ENCODE data around the gene PIEZO2.

The PIEZO2 gene

DNA sequence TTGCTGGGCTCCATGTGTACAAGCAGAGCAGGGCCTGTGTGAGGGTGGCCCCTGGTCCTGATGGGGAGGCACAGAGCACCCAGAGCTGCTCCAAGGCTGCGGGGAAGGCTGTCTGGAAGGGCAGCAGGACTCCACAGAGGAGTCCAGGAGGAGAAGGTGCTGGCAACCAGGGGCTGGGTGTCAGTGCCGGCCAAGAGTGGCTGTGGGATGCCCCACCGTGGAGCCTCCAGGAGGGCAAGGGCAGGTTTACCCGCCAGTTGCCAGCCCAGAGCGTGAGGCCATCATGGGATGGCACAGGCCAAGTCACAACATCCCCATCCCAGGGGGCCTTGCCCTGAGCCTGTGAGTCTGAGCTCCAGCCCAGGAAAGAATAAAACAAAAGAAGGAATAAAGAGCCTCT is 381.7 kb downstream of the PIEZO2 start (continued):
- TF ChIP-seq, protein P1, sequence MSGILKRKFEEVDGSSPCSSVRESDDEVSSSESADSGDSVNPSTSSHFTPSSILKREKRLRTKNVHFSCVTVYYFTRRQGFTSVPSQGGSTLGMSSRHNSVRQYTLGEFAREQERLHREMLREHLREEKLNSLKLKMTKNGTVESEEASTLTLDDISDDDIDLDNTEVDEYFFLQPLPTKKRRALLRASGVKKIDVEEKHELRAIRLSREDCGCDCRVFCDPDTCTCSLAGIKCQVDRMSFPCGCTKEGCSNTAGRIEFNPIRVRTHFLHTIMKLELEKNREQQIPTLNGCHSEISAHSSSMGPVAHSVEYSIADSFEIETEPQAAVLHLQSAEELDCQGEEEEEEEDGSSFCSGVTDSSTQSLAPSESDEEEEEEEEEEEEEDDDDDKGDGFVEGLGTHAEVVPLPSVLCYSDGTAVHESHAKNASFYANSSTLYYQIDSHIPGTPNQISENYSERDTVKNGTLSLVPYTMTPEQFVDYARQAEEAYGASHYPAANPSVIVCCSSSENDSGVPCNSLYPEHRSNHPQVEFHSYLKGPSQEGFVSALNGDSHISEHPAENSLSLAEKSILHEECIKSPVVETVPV (CRISPR knock-in tag; IDR thresholded peaks at IDR 0.05): no peak

DNA sequence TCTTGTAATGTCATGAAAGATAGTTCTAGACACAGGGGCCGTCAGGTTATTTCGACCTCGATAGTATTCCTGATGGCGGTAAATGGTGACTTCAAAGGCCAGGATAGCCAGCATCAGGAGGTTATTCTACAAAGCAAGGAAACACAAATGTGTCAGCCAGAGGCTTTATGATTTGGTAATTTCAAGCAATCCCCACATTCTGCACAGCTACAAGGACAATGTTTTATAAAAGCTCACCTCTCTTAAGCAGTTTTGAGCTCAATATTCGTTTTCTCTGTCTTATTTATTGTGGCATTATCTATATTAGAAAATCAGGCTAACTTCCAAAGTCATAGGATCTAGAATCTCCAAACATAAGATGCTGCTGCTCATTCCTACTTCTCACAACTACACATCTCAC is 388.4 kb downstream of the PIEZO2 start:
- ATAC-seq: no peak
- TF ChIP-seq PPARA (CRISPR knock-in tag; IDR thresholded peaks at IDR 0.05; ENCODE audit: borderline replicate concordance) (no peak), ARNTL (CRISPR knock-in tag; IDR thresholded peaks at IDR 0.05; ENCODE audit: borderline replicate concordance, low read depth) (no peak), ESRRG (CRISPR knock-in tag; IDR thresholded peaks at IDR 0.05) (no peak), ZFP3 (CRISPR knock-in tag; IDR thresholded peaks at IDR 0.05) (no peak)
- TF ChIP-seq, protein P2, sequence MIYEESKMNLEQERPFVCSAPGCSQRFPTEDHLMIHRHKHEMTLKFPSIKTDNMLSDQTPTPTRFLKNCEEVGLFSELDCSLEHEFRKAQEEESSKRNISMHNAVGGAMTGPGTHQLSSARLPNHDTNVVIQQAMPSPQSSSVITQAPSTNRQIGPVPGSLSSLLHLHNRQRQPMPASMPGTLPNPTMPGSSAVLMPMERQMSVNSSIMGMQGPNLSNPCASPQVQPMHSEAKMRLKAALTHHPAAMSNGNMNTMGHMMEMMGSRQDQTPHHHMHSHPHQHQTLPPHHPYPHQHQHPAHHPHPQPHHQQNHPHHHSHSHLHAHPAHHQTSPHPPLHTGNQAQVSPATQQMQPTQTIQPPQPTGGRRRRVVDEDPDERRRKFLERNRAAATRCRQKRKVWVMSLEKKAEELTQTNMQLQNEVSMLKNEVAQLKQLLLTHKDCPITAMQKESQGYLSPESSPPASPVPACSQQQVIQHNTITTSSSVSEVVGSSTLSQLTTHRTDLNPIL (CRISPR knock-in tag; IDR thresholded peaks at IDR 0.05; ENCODE audit: low read depth): no peak
- TF ChIP-seq, protein P3, sequence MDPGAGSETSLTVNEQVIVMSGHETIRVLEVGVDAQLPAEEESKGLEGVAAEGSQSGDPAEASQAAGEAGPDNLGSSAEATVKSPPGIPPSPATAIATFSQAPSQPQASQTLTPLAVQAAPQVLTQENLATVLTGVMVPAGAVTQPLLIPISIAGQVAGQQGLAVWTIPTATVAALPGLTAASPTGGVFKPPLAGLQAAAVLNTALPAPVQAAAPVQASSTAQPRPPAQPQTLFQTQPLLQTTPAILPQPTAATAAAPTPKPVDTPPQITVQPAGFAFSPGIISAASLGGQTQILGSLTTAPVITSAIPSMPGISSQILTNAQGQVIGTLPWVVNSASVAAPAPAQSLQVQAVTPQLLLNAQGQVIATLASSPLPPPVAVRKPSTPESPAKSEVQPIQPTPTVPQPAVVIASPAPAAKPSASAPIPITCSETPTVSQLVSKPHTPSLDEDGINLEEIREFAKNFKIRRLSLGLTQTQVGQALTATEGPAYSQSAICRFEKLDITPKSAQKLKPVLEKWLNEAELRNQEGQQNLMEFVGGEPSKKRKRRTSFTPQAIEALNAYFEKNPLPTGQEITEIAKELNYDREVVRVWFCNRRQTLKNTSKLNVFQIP (CRISPR knock-in tag; IDR thresholded peaks at IDR 0.05; ENCODE audit: borderline replicate concordance, low read depth): no peak
- TF ChIP-seq, protein P4, sequence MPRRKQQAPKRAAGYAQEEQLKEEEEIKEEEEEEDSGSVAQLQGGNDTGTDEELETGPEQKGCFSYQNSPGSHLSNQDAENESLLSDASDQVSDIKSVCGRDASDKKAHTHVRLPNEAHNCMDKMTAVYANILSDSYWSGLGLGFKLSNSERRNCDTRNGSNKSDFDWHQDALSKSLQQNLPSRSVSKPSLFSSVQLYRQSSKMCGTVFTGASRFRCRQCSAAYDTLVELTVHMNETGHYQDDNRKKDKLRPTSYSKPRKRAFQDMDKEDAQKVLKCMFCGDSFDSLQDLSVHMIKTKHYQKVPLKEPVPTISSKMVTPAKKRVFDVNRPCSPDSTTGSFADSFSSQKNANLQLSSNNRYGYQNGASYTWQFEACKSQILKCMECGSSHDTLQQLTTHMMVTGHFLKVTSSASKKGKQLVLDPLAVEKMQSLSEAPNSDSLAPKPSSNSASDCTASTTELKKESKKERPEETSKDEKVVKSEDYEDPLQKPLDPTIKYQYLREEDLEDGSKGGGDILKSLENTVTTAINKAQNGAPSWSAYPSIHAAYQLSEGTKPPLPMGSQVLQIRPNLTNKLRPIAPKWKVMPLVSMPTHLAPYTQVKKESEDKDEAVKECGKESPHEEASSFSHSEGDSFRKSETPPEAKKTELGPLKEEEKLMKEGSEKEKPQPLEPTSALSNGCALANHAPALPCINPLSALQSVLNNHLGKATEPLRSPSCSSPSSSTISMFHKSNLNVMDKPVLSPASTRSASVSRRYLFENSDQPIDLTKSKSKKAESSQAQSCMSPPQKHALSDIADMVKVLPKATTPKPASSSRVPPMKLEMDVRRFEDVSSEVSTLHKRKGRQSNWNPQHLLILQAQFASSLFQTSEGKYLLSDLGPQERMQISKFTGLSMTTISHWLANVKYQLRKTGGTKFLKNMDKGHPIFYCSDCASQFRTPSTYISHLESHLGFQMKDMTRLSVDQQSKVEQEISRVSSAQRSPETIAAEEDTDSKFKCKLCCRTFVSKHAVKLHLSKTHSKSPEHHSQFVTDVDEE (CRISPR knock-in tag; IDR thresholded peaks at IDR 0.05): no peak

DNA sequence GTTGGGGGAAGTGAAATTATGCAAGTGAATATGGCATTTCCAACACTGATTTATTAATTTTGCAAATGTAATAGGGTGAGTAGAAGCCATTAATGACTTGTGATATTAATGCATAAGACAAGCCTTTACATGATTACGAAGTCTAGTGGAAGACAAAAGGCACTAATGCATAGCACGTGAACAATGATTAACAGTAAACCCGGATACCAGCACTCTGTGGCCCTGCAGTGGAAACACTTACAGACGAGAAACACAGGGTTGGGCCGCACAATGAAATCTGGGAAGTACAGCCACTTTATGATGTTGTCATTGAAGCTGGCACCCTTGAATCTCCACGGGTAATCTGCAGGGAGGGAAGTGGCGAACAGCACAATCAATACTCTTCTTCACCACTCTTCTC is 390.1 kb downstream of the PIEZO2 start:
- no peak for ATAC-seq

DNA sequence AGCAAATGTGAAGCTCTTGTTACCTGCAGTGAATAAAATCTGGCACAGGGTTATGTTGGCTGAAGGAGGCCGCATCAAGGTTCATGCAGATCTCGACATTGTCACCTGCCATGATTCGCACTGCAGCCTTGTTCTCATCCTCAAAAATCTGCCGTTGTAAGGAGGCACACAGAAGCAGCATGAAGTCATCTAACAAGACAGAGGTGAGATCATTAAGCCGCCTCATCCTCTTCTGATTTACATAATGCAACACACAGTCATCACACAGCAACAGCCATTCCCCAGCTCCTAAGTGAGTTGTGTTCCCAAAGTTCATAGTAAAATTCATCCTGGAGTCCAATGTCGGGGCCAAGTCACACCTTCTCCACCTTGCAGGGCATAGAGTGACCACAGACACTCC is 391.4 kb downstream of the PIEZO2 start:
- no peak for ATAC-seq
- TF ChIP-seq BACH2 (CRISPR knock-in tag; IDR thresholded peaks at IDR 0.05; ENCODE audit: borderline replicate concordance) (no peak), PPARA (CRISPR knock-in tag; IDR thresholded peaks at IDR 0.05; ENCODE audit: borderline replicate concordance) (no peak), GLIS3 (CRISPR knock-in tag; IDR thresholded peaks at IDR 0.05) (no peak), ZFP3 (CRISPR knock-in tag; IDR thresholded peaks at IDR 0.05) (no peak), ZNF70 (CRISPR knock-in tag; IDR thresholded peaks at IDR 0.05) (no peak), RARB (CRISPR knock-in tag; IDR thresholded peaks at IDR 0.05) (no peak)
- TF ChIP-seq, protein P4 (CRISPR knock-in tag; IDR thresholded peaks at IDR 0.05): no peak

More for the DNA sequence above, 390.1 kb downstream of the PIEZO2 start:
- TF ChIP-seq, protein P4 (CRISPR knock-in tag; IDR thresholded peaks at IDR 0.05): no peak
- TF ChIP-seq ZFP30 (CRISPR knock-in tag; IDR thresholded peaks at IDR 0.05) (no peak), PPARA (CRISPR knock-in tag; IDR thresholded peaks at IDR 0.05; ENCODE audit: borderline replicate concordance) (no peak), RARB (CRISPR knock-in tag; IDR thresholded peaks at IDR 0.05) (no peak), ZC3H10 (CRISPR knock-in tag; IDR thresholded peaks at IDR 0.05) (no peak)

All from SK-N-SH treated with all-trans-retinoic acid at 6 μM for 48 hours (cell line).